Testis (tissue), 2 donors: ENCODE results near the gene NPAS1.

Experiments used
- CTCF ChIP-seq, 3 experiments: fragments of 450-650 bp in 2 of 3; fragments of 200-600 bp in 1 of 3; sonication (generic) in 1 of 3; IDR thresholded peaks; one replicate each; pipeline ENCODE4 v1.5.1; 2016 to 2019; ENCODE audit warnings: antibody characterized with exemption in 3 of 3, mild to moderate bottlenecking in 2 of 3, moderate library complexity in 1 of 3
- POLR2A ChIP-seq: fragments of 450-650 bp; IDR thresholded peaks from one replicate; pipeline ENCODE4 v1.6.1; 2017; ENCODE audit warnings: antibody characterized with exemption, mild to moderate bottlenecking, moderate library complexity

DNA sequence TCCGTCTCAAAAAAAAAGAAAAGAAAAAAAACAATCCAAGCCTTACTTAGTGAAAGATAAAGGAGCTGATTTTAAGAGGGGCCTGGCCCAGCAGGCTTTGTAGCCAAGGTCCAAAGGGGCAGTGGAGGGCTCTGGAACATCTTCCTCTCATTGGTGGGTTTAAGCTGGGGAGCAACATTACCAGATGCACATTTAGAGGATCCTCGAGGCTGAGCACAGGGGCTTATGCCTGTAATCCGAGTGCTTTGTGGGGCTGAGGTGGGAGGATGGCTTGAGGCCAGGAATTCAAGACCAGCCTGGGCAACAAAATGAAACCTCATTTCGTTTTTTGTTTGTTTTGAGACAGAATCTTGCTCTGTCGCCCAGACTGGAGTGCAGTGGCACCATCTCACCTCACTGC lies 36.8 kb downstream of the NPAS1 start:
- TF ChIP-seq CTCF (IDR thresholded peaks at IDR 0.05) (no peak), POLR2A (no peak)
